Cardiac muscle cell (in vitro differentiated cells and primary cell): ENCODE results near the gene CHCHD3. TPM values are rescaled to one million over a fixed set of nuclear protein-coding genes. Genes with fewer than 3 reads are reported as not detected.
"Not testable (repeated sequence)": the region's sequence is repeated elsewhere in the genome, so short reads cannot be mapped to it uniquely, and the experiment has no call there.

Experiments
- DNase-seq, 2 donors: peaks; one replicate each; pipeline versions ENCODE4 v3.0.0 to v3.0.0-alpha.2; 2010 to 2017; ENCODE audit warnings: low read depth in 1 of 2, low spot score in 1 of 2
- H3K27ac ChIP-seq: fragments of 200-600 bp; sonication (generic); 2 replicates; pipeline ENCODE4 v1.5.1; 2016
- H3K27me3 ChIP-seq: fragments of 200-600 bp; sonication (generic); 2 replicates; pipeline ENCODE4 v1.6.0; 2016; ENCODE audit warnings: control low read depth
- H3K36me3 ChIP-seq: fragments of 200-600 bp; sonication (generic); 2 replicates; pipeline ENCODE4 v1.5.1; 2016; ENCODE audit warnings: control low read depth
- H3K4me1 ChIP-seq: fragments of 200-600 bp; sonication (generic); 2 replicates; pipeline ENCODE4 v1.8.1; 2017; ENCODE audit warnings: low read depth, mild to moderate bottlenecking, mixed run types
- H3K4me3 ChIP-seq: fragments of 200-600 bp; sonication (generic); 2 replicates; pipeline ENCODE4 v1.5.1; 2016; ENCODE audit warnings: mild to moderate bottlenecking
- H3K9me3 ChIP-seq: fragments of 200-600 bp; sonication (generic); 2 replicates; pipeline ENCODE4 v1.5.1; 2017; ENCODE audit warnings: low read depth, mild to moderate bottlenecking, control low read depth
- CTCF ChIP-seq: IDR thresholded peaks from 2 replicates; pipeline ENCODE4 v1.5.1; 2012; ENCODE audit warnings: low read depth, mild to moderate bottlenecking, low read length
- polyA plus RNA-seq: library from polyadenylated mRNA; unstranded; fragments of >200 nt; fragmentation: Nextera tagmentation; extraction: Ambion mirVana; gene quantifications from 2 replicates; pipeline ENCODE4 v1.2.1, GENCODE V29; 2016
- total RNA-seq: library from RNA; depleted of rRNA; stranded (reverse); fragments of >200 nt; gene quantifications from 2 replicates; pipeline ENCODE4 v1.2.3, GENCODE V29; 2016

The CHCHD3 gene
- total and polyA plus RNA-seq, 2 experiments from 2014 or later: 95.1 to 127 TPM

- H3K36me3 ChIP-seq: no peaks in the 10 kb centered on the region
- H3K4me3 ChIP-seq: no peak overlapping the region
- no peak for TF ChIP-seq CTCF
- DNase-seq: peak in 1 of 2 donors; percentile 22
- H3K4me1 ChIP-seq: peaks cover 8% of the 10 kb centered on the region
- no peaks in the 10 kb centered on the region for H3K27me3 ChIP-seq
- no peaks in the 10 kb centered on the region for H3K9me3 ChIP-seq
- H3K27ac ChIP-seq: peak overlapping the region; percentile 48
These were observed 37.0 kb downstream of the CHCHD3 start for GRCh38 chr7:133044722-133045473.

- Histone ChIP-seq H3K4me1 (peaks cover 8% of the 10 kb centered on the region), H3K36me3 (no peaks in the 10 kb centered on the region), H3K9me3 (no peaks in the 10 kb centered on the region), H3K4me3 (no peak overlapping the region), H3K27ac (no peak overlapping the region), H3K27me3 (no peaks in the 10 kb centered on the region)
- DNase-seq: no peak
- no peak for TF ChIP-seq CTCF
These were observed 41.2 kb downstream of the CHCHD3 start for GRCh38 chr7:133040674-133041073.

- DNase-seq: no peak
- Histone ChIP-seq H3K9me3 (no peaks in the 10 kb centered on the region), H3K4me3 (no peak overlapping the region), H3K27me3 (no peaks in the 10 kb centered on the region), H3K27ac (no peak overlapping the region), H3K4me1 (peaks cover 5% of the 10 kb centered on the region), H3K36me3 (no peaks in the 10 kb centered on the region)
- no peak for TF ChIP-seq CTCF
These were observed 41.7 kb downstream of the CHCHD3 start for GRCh38 chr7:133040178-133040577.

GRCh38 chr7:133039614-133040013, 42.3 kb downstream of the CHCHD3 start:
- H3K27me3 ChIP-seq: no peaks in the 10 kb centered on the region

GRCh38 chr7:133036289-133036688, 45.6 kb downstream of the CHCHD3 start:
- Histone ChIP-seq H3K27me3 (no peaks in the 10 kb centered on the region), H3K4me3 (no peak overlapping the region), H3K4me1 (no peaks in the 10 kb centered on the region), H3K27ac (no peak overlapping the region), H3K9me3 (no peaks in the 10 kb centered on the region), H3K36me3 (no peaks in the 10 kb centered on the region)
- DNase-seq: no peak
- TF ChIP-seq CTCF: no peak

More at GRCh38 chr7:133039614-133040013, 42.3 kb downstream of the CHCHD3 start:
- H3K36me3 ChIP-seq: no peaks in the 10 kb centered on the region
- no peak overlapping the region for H3K27ac ChIP-seq
- H3K4me3 ChIP-seq: no peak overlapping the region
- no peak for TF ChIP-seq CTCF
- DNase-seq: no peak
- no peaks in the 10 kb centered on the region for H3K9me3 ChIP-seq
- no peaks in the 10 kb centered on the region for H3K4me1 ChIP-seq

GRCh38 chr7:133035240-133035639, 46.6 kb downstream of the CHCHD3 start:
- H3K27me3 ChIP-seq, H3K36me3 ChIP-seq, H3K9me3 ChIP-seq, DNase-seq, H3K4me3 ChIP-seq, H3K27ac ChIP-seq, H3K4me1 ChIP-seq: not testable (repeated sequence)
